Stomach smooth muscle (tissue), 2 donors: ENCODE data around the gene MRGPRG.

Experiments used
- H3K27ac ChIP-seq: one replicate; pipeline ENCODE4 v1.7.0; 2013; ENCODE audit warnings: mild to moderate bottlenecking, low read length, inconsistent platforms
- H3K27me3 ChIP-seq, 2 donors: one replicate each; pipeline ENCODE4 v1.7.0; 2013; ENCODE audit warnings: low read length in 2 of 2; ENCODE audit not compliant: insufficient read depth in 2 of 2, control insufficient read depth in 1 of 2
- H3K36me3 ChIP-seq, 2 donors: one replicate each; pipeline ENCODE4 v1.7.0; 2013; ENCODE audit warnings: low read length in 2 of 2; ENCODE audit not compliant: control insufficient read depth in 2 of 2, insufficient read depth in 2 of 2
- H3K4me1 ChIP-seq: one replicate; pipeline ENCODE4 v1.7.0; 2013; ENCODE audit warnings: low read length; ENCODE audit not compliant: control insufficient read depth, insufficient read depth
- H3K4me3 ChIP-seq, 2 donors: one replicate each; pipeline ENCODE4 v1.7.0; 2013; ENCODE audit warnings: low read length in 2 of 2
- H3K9ac ChIP-seq, 2 donors: one replicate each; pipeline ENCODE4 v1.7.0; 2013; ENCODE audit warnings: low read length in 2 of 2, mild to moderate bottlenecking in 1 of 2
- H3K9me3 ChIP-seq, 2 donors: one replicate each; pipeline ENCODE4 v1.7.0; 2013; ENCODE audit warnings: low read length in 2 of 2; ENCODE audit not compliant: control insufficient read depth in 2 of 2
- donor health status: healthy.
- donor health status: Pancreatic carcinoma.

MRGPRG gene

DNA sequence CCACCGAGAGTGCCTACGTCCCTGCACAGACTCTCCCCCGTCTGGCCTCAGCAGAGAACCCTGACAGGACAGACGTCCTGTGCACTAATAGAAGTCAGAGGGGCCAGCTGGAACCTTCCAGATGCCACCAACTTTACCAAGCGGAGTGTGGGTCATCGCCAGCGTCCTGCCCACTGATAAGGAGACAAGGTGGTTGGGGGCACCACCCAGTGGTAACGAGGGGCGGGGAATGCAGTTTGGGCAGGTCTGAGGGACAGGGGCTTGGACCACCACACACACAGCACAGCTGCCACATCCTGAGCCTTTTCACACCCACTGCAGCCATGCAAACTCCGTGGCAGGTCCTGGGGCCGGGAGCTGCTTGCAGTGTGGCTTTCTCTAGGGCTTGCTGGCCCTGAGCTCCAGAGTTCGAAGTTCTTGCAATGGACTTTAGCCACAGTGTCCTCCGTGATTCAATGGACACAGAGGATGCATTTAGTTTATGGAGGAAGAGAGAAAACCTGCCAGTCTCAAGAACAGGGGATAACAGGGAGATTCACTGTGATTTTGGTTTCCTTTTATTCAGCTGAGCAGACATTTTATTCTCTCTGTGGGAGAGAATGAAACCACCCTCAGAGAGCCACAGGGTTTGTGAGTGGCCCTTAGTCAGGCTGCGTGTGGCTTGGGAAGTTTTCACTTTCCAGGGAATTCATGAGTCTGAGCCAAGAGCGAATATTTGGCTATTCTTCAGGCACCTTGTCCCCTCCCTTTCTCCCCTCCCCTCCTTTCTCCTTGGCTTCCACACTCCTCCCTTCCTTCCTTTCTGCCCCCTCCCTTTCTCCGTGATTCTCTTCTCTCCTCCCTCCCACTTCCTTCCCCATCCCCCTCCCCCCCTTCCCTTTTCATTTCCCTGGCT, 13.1 kb downstream of the MRGPRG start:
- Histone ChIP-seq H3K9ac (no peak overlapping the region), H3K9me3 (no peaks in the 10 kb centered on the region), H3K27me3 (peaks cover 23 to 24% of the 10 kb centered on the region in 2 donors), H3K36me3 (no peaks in the 10 kb centered on the region), H3K4me1 (peaks cover 15% of the 10 kb centered on the region), H3K27ac (no peak overlapping the region), H3K4me3 (no peak overlapping the region)

DNA sequence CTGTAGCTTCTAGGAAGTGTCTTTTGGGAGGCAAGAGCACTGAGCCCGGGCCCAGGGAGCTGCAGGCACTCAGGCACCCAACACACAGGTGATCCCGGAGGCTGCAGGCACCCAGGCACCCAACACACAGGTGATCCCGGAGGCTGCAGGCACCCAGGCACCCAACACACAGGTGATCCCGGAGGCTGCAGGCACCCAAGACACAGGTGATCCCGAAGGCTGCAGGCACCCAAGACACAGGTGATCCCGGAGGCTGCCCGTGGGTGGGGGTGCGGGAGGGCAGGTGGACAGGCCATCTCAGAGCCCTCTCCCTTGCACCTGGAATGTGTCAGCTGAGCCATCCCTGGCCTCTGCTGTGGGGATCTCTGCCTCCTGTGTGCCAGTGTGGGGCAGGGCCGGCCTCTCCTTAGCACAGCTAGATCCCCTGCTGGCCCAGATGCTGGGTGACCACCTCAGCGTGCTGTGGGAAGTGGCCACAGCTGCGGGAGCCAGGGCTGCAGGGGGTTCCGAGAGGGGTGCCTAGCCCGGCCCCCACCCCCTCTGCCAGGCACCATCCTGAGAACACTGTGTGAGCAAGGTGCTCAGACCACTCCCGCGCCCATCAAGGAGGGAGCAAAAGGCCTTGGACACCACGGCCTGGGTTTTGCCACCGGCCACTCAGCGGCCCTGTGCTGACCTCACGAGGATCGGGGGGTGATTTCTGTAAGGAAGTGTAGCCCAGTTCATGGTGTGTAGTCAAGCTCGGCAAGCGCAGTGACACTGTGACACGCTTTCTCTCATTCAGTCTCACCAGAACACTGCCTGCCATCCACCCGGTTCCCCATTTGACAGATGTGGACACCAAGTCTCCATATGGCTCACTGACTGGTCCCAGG, 14.2 kb downstream of the MRGPRG start:
- no peaks in the 10 kb centered on the region for H3K36me3 ChIP-seq
- no peaks in the 10 kb centered on the region for H3K9me3 ChIP-seq
- no peak overlapping the region for H3K27ac ChIP-seq
- no peak overlapping the region for H3K9ac ChIP-seq
- H3K27me3 ChIP-seq = peaks cover 27 to 28% of the 10 kb centered on the region in 2 donors
- no peak overlapping the region for H3K4me3 ChIP-seq
- H3K4me1 ChIP-seq = peaks cover 15% of the 10 kb centered on the region

DNA sequence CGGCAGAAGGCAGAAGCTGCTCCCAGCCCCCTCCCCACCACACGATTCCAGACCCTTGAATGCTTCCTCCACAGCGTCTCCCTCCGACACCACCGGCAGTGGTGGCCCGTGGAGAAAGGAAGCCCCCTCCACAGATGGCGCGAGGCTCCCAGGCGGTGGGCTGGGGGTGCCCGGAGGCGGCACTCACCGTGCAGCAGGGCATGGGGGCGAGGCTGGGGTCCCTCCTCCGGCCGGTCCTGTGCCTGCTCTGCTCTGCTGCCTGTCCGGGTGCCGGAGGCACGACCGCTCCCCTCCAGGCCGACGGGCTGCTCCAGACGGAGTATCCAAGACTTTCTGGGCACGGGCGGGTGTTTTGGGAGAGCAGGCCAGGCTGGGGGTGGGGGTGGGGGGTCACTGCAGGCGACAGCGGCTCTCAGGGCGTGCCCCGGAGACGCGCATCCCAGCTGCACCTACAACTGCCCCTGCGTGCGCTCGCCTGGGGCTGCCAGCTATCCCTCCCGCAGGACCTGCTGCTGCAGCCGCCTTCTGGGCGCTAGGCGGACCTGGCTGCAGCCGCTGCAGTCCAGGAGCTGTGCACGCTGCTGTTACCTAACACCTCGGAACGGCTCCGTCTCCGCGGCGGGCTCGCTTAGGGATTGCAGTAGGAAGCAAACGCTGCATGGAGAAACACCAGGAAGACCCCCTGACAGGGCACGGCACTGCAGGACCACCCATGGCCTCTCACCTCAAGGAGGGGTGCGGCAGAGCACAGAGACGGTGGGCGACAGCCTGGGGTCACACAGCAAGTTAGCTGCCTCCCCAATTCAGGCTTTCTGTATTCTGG, 15.2 kb downstream of the MRGPRG start:
- peaks cover 27 to 28% of the 10 kb centered on the region in 2 donors for H3K27me3 ChIP-seq
- H3K4me1 ChIP-seq = peaks cover 15% of the 10 kb centered on the region
- H3K9me3 ChIP-seq = no peaks in the 10 kb centered on the region
- H3K27ac ChIP-seq = no peak overlapping the region
- peak overlapping the region in 1 of 2 donors; percentile 29 for H3K4me3 ChIP-seq
- H3K36me3 ChIP-seq = no peaks in the 10 kb centered on the region
- H3K9ac ChIP-seq = no peak overlapping the region

DNA sequence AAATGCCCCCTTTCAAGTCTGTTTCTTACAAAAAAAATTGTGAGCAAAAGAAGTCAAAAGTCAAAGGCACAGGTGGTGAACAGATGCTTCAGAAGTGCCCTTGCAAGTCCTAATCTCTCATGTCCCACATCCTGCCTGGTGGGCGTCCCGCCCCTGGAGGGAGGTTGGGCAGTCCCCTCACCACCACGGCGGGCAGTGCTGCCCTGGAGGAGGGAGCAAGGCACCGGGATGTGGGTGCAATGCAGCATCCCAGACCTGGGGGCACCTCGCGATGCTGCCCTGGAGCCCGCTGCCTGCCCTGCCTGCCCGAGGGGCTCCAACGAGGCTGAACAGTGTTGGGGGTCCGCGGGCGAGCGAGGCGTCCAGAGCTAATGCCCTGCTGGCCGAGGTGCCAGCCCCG, 15.9 kb downstream of the MRGPRG start:
- Histone ChIP-seq H3K27me3 (peaks cover 28 to 30% of the 10 kb centered on the region in 2 donors), H3K27ac (no peak overlapping the region), H3K4me3 (no peak overlapping the region), H3K9me3 (no peaks in the 10 kb centered on the region), H3K9ac (no peak overlapping the region), H3K36me3 (no peaks in the 10 kb centered on the region), H3K4me1 (peaks cover 15% of the 10 kb centered on the region)

DNA sequence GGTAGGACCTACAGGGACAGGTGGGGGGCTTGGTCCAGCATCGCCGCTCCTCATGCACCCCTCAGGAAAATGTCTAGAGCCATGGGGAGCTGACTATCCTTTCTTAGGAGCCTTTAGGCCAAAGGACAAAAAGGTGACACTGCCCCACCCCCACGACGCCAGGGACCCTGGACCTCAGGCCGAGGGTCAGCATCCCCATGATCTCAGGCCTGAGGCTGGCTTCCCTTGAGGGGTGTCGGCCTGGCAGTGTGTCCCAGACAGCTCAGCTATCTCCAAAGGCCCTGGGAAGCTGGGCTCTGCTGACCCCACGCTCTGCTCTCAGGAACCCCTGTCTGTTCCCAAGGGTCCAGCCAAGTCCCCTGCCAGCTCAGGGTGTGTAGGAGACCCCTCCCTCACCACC, 16.3 kb downstream of the MRGPRG start:
- Histone ChIP-seq H3K9me3 (no peaks in the 10 kb centered on the region), H3K27me3 (peaks cover 28 to 31% of the 10 kb centered on the region in 2 donors), H3K27ac (no peak overlapping the region), H3K36me3 (no peaks in the 10 kb centered on the region), H3K4me3 (no peak overlapping the region), H3K9ac (no peak overlapping the region), H3K4me1 (peaks cover 15% of the 10 kb centered on the region)

DNA sequence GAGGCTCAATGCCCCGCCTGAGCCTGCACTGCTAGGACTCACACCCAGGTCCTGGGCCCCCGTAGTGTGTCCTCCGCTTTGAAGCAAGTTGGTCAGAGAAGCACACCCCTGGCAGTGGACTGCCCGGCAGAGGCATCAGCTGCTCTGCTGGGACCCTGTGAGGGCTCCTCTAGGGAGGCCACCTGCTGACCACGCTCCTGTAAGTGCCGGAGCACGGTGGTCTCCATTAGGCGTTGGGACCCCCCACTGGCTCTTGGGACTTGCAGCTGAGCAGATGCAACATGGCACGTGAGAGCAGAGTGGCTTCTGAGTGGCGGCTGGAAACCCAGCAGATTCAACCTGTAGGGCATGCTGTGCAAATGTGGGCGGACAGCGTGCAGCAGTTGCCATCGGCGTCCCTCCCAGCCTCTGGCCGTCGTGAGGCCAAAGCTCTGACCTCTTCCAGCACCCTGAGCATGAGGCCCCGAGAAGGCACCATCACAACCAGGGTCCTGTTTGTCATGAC, 16.9 kb downstream of the MRGPRG start:
- Histone ChIP-seq H3K9me3 (no peaks in the 10 kb centered on the region), H3K36me3 (no peaks in the 10 kb centered on the region), H3K4me3 (no peak overlapping the region), H3K27me3 (peaks cover 28 to 31% of the 10 kb centered on the region in 2 donors), H3K9ac (no peak overlapping the region), H3K27ac (no peak overlapping the region), H3K4me1 (peaks cover 15% of the 10 kb centered on the region)

DNA sequence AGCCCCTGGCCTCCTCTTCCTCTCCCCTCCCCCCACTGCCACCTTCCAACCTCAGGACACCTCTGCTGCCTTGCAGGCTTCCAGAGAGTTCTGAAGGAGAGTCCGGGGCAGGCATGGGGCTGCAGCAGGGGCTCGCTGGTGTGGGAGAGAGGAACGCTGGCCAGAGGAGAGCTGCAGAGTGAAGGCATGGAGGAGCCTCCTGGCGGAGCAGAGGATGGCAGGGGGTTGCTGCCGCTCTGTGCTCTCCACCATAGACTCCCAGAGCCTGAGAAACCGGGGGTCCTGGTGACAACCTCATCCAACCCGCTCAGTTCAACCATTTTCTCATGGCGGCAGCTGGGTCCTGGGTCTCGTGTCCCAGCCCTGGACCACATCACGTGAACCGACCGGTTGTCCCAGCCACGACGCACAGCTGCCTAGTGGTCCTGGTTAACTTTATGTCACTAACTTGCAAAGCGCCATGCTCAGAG, 17.5 kb downstream of the MRGPRG start:
- Histone ChIP-seq H3K4me1 (peaks cover 15% of the 10 kb centered on the region), H3K9ac (no peak overlapping the region), H3K4me3 (no peak overlapping the region), H3K36me3 (no peaks in the 10 kb centered on the region), H3K9me3 (no peaks in the 10 kb centered on the region), H3K27ac (no peak overlapping the region), H3K27me3 (peaks cover 28 to 31% of the 10 kb centered on the region in 2 donors)

DNA sequence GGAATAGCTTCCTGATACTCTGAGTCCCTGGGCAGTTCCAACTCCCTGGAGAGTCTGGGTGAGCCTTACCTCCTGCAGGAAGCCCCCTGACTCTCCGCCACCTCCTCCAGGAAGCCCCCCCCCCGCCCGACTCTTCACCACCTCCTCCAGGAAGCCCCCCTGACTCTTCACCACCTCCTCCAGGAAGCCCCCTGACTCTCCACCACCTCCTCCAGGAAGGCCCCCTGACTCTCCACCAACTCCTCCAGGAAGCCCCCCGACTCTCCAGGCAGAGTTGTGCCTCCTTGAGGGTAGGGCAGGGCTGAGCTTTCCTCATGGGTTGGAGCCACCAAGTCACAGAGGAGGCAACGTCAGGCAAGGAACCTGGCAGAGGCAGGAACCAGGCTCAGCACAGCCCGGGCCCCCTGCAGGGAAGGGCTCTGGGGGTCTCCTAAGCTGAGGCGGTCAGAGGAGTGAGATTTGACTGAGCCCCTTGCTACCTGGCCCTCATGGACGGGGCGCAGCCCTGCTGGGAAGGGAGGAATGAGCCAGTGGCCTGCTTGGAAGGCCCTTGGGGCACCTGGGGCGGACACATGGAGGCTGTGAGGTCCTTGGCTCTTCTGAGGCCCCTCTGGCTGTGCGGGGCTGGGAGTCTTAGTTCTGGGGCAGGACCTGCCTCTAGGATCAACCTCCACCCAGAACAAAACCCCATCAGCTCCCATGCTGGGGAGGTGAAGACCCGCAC, 18.1 kb downstream of the MRGPRG start:
- Histone ChIP-seq H3K9me3 (no peaks in the 10 kb centered on the region), H3K36me3 (no peaks in the 10 kb centered on the region), H3K4me3 (no peak overlapping the region), H3K27me3 (peaks cover 28 to 35% of the 10 kb centered on the region in 2 donors), H3K27ac (no peak overlapping the region), H3K4me1 (peaks cover 11% of the 10 kb centered on the region), H3K9ac (no peak overlapping the region)

DNA sequence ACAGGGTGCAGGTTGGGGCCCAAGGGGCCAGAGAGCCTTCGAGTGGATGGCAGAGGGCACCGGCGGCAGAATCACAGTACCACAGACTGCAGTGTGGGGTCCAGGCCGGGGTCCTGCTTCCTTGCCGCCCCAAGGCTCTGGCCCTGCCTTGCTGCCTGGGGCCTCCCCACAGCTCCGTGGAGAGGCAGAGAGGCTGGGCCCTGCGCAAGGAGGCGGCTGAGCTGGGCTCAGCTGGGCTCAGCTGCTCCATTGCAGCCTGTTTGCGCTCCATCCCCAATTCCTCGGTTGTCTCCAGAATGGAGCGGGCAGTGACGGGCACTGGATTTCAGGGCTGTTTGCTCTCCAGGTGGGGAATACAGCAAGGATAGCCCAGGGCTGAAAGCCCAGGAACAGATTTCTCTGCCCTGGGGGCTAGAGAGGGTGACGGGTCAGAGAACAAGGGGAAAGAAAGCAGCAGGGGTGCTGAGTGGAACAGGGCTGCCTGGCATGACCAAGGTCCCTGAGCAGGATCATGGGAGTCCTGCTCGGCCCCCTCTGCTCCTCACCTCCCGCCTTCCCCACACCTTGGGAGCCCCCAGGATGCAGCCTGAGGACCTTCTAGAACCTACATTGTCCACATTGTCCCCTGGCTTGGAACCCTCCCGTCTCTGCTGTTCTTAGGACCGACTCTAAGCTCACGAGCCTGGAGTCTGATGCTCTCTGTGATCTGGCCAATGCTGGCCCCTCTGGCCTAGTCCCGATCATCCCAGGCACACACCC, 18.9 kb downstream of the MRGPRG start:
- no peaks in the 10 kb centered on the region for H3K36me3 ChIP-seq
- no peak overlapping the region for H3K9ac ChIP-seq
- H3K4me3 ChIP-seq = no peak overlapping the region
- H3K27me3 ChIP-seq = peaks cover 28 to 35% of the 10 kb centered on the region in 2 donors
- H3K9me3 ChIP-seq = no peaks in the 10 kb centered on the region
- no peak overlapping the region for H3K27ac ChIP-seq
- H3K4me1 ChIP-seq = peaks cover 11% of the 10 kb centered on the region
